Testis (tissue), 2 donors: ENCODE results near the gene CALR.

Experiments
- CTCF ChIP-seq, 3 experiments: fragments of 450-650 bp in 2 of 3; fragments of 200-600 bp in 1 of 3; sonication (generic) in 1 of 3; IDR thresholded peaks; one replicate each; pipeline ENCODE4 v1.5.1; 2016 to 2019; ENCODE audit warnings: antibody characterized with exemption in 3 of 3, mild to moderate bottlenecking in 2 of 3, moderate library complexity in 1 of 3
- POLR2A ChIP-seq: fragments of 450-650 bp; IDR thresholded peaks from one replicate; pipeline ENCODE4 v1.6.1; 2017; ENCODE audit warnings: antibody characterized with exemption, mild to moderate bottlenecking, moderate library complexity

GRCh38 chr19:12946731-12947496, 8.5 kb downstream of the CALR start:
- TF ChIP-seq POLR2A (no peak), CTCF (IDR thresholded peaks at IDR 0.05) (no peak)
